Activated CD8-positive, alpha-beta memory T cell treated with anti-CD3 and anti-CD28 coated beads for 48 hours (primary cell): ENCODE measurements around the gene GALNT9.

ENCODE experiments used
- DNase-seq, 3 experiments: peaks; one replicate each; pipeline ENCODE4 v3.0.0-alpha.2; 2020; ENCODE audit warnings: low read depth in 2 of 3, low spot score in 2 of 3

Gene GALNT9

DNA sequence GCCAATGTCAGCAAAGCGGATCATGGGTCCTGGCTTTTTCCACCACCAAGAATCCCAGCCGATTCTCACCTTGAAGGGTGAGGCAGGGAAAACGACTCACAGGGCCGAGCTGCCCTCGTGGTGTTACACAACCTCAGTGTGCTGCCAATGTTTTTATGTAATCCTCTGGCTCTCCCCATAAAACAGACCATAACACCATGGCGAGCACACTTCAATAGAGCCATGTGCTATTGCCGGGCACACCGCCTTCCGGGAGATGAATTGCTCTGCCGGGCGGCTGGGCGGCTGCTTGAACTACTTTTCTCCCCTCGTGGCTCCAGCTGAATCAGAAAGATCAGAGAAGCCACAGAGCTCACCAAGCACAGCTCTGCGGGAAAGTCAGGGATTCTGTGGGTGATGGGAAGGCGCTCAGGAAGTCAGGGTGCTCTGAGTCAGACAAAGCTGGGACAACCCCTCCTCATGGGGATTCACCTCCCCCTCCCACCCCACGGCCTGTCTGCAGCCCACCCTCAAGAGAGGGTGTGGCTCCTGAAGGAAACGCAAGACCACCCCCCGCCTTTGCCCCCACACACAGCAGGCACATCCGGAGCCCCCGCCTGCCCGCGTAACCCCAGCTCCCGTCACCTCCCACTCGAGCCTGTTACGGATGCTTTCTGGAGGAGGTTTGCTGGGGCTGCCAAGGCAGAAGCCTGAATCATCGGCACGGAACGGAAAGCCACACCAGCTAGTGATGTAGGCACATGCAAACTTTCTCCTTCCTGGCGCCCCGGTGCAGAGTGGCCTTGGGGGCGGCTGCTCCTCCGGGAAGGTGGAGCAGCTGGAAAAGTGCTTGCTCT lies 1.8 kb downstream of the GALNT9 start:
- DNase-seq, result peak; percentile 20 to 55 (median 26)

DNA sequence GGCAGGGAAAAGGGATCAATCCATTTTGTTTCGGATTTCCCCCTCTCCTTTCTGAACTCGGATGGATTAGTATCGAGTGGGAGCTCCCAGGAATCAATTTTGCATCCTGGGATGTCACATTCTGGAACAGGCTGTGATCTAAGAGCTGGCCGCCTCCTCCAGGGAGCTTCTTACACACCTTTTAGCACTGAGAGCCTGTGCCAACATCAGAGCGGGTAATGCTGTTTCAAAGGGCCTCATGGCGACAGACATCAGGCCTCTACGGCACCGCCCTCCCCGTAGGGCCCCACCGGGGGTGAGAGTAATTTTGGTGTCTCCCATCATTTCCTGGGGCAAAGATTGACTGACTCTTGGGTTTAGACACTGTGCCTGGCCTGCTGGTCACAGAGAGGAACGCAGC lies 2.7 kb downstream of the GALNT9 start:
- DNase-seq, result no peak

- no peak for DNase-seq
These were observed 3.7 kb downstream of the GALNT9 start for GRCh38 chr12:132325733-132326130.

DNA sequence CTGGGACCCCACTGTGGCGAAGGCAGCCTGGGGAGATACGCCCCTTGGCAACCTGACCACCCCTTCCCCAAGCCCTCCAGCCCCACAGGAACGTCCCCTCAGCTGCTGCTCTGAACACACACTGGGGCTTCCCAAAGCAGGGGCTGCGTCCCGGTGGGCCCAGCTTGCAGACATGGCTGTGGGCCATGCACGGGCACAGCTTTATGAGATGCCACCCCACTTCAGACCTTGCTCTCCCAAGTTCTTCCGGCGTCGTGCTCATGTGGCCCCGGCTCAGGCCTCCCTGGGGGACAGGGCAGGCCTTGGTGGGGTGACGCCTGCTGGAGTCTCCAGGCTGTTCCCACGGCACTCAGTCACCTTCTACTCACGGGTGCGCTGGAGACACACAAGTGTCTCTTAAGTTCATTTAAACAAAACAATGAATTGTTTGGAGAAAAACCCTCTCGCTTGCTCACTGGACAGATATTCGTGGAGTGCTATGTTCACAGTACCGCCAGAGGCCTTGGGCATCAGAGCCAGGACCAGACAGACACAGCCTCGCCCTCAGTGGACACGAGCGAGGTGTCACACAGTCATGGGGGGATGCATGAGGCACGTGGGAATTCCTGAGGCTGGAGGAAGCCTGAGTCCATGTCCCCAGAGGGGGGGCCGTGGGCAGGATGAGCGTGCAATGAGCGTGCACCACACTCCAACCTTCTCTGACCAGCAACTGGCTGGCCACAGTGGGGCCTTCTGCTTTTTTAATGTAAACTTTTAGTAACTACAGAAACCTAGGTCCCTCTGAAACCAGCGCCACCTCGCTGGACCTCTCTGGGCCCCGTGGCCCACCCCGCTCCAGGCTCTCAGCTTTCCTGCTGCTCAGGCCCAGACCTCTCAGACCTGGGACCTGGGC lies 4.3 kb downstream of the GALNT9 start:
- DNase-seq, result no peak

GRCh38 chr12:132324173-132324572 lies 5.2 kb downstream of the GALNT9 start:
- DNase-seq, result no peak

DNA sequence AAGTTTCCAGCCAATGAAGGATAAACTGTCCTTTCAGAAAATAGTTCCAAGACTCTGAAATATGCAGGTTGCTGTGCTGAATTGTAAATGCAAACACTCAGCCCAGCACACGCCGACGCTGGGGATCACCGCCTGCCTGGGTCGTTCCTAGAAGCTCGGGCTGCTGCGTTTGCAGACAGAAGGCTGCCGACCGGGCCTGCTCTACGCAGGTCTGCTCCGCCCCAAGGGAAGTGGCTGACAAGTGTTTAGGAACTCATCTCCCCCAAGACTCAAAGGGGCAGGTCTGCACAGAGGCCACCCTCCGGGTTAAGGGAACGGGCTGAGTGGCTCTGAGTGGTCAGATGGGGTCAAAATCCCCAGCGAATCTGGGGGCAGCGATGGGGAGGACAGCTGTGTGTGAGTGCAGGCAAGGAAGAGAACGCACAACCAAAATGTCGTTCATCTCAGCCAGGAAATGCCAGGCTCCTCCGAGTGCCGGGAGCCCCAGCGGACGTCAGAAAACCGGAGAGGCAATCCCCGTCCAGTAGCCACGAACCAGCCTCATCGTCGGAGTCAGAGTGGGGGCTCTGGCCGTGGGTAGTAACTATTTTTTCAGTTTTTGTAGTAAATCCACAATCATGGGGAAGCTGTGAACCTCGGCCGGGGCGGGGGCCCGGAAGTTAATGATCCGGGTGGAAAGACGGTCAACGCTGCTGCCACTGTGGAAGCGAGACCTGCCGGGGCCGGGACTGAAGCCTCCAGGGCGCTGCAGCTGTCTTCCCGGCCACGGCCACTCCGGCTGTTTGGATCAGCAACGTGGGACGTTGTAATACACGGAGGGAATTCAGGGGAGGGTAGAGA lies 6.0 kb downstream of the GALNT9 start:
- DNase-seq, result no peak

GRCh38 chr12:132322206-132323132 lies 6.9 kb downstream of the GALNT9 start:
- no peak for DNase-seq

DNA sequence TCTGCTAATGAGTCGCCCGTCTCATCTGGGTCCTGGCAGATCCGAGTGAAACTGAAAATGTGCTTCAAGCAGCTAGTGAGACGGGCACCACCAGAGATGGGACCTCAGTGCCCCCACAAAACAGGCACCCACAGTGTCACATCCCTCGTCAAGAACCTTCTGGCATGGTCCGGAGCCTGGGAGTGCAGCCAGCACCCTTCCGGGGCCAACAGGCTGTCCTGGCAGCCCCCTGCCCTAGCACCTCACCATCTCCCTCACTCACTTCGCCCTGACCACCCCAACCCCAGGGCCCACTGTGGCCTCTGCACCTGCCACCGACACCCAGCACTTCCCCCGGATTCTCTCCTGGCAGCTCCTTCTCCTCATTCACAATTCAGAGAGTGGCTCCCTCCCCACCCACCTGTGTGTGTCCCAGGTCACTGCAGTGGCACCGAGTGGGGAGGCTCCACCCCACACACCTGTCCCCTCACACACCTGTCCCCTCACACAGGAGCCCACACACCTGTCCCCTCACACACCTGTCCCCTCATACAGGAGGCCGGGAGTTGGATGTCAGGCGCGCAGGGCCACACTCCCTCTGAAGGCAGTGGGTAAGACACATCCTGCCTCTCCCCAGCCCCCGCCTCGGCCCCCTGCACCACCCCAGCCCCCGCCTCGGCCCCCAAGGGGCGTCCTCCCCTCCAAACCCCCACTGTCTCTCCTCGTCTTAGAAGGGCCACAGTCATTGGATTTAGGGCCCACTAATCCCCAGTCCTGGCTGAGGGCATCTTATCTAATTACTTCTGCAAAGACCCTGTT lies 7.9 kb downstream of the GALNT9 start:
- DNase-seq, result no peak

DNA sequence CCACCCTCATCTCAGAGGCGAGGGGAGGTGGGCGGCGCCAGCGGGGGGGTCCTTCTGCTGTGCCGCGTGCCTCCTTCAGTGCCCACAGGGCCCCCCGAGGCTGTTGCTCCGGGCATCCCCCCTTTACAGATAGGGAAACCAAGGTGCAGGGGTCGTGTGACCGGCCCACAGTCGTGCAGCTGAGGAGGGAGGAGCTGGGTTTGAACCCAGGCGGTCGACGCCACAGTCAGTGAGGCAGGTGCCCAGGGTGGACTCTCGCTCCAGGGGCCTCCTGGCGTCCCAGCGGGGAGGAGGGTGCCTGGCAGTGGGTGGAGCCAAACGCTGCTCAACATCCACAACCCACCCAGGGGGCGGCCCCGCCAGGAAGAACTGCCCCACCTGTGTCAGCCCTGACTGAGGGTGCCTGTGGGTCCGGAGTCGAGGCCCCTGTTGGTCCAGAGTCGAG lies 8.6 kb downstream of the GALNT9 start:
- no peak for DNase-seq

GRCh38 chr12:132319991-132320570 lies 9.3 kb downstream of the GALNT9 start:
- no peak for DNase-seq

GRCh38 chr12:132319359-132319950 lies 9.9 kb downstream of the GALNT9 start:
- no peak for DNase-seq

GRCh38 chr12:132318618-132319033 lies 10.8 kb downstream of the GALNT9 start:
- no peak for DNase-seq

DNA sequence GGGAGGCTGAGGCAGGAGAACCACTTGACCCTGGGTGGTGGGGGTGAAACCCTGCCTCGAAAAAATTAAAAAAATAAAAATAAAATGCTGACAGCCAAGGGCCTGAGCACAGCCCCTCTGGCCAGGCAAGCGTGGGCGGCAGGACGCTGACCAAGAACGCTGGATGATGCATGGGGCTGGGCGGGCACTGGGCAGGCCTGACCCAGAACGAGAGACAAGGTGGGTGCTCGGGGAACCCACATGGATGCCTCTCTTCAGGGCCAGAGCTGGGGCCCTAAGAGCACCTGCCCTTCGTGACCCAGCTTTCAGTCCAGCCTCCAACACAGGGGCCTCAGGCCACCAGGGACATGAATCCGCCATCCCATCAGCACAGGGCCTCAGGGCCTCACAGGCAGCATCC lies 11.3 kb downstream of the GALNT9 start:
- no peak for DNase-seq

- DNase-seq, result no peak
These were observed 12.0 kb downstream of the GALNT9 start for GRCh38 chr12:132317233-132317938.

DNA sequence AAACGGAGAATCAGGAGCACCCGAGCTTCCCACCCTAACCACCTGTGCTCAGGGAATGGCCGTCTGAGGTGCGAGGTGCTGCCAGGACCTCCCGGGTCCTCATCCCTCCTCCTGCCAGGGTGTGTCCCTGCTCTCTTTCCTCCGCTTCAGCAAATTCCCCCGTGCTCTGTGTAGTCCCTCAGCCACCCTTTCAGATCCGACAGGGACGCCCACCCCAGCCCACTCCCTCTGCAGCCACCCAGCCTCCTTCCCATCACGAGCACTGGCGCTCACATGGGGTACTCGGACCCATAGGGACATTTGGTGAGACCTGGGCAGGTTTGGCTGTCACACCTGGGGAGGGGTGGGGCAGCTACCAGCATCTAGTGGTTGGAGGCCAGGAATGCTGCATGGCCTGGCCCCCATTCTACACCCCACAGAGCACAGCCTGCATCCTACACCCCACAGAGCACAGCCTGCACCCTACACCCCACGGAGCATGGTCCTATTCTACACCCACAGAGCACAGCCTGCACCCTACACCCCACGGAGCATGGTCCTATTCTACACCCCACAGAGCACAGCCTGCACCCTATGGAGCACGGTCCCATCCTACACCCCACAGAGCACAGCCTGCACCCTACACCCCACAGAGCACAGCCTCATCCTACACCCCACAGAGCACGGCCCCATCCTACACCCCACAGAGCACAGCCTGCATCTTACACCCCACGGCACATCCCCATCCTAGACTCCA lies 12.7 kb downstream of the GALNT9 start:
- DNase-seq, result no peak

GRCh38 chr12:132315951-132316350 lies 13.4 kb downstream of the GALNT9 start:
- DNase-seq, result no peak

DNA sequence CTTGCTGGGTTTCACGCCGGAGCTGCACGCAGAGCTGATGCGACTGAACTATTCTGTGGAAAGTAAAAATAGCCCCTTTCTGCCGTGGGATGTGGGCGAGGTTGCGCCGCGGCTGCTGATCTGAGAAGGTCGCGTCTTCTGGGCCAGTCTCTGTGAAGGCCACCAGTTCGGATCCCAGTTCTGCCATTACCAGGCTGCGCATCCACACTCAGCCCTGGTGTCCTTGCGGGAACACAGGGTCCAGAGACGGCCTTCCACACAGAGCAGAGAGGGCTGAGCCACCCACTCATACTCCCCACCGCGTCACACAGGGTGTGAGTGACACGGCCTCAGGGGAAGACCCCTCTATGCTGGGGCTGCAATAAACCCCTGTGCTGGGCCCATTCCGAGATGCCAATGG lies 13.9 kb downstream of the GALNT9 start:
- DNase-seq, result no peak
